Measurements from ENCODE around the gene HSF2. TPM values are rescaled to one million over a fixed set of nuclear protein-coding genes. Genes with fewer than 3 reads are reported as not detected.

HSF2 gene
- total and polyA plus RNA-seq, 2 of the 13 experiments (the other 11 are each of a cell fraction or from before 2014, with no cell fraction given): 24.8 to 26.4 TPM

DNA sequence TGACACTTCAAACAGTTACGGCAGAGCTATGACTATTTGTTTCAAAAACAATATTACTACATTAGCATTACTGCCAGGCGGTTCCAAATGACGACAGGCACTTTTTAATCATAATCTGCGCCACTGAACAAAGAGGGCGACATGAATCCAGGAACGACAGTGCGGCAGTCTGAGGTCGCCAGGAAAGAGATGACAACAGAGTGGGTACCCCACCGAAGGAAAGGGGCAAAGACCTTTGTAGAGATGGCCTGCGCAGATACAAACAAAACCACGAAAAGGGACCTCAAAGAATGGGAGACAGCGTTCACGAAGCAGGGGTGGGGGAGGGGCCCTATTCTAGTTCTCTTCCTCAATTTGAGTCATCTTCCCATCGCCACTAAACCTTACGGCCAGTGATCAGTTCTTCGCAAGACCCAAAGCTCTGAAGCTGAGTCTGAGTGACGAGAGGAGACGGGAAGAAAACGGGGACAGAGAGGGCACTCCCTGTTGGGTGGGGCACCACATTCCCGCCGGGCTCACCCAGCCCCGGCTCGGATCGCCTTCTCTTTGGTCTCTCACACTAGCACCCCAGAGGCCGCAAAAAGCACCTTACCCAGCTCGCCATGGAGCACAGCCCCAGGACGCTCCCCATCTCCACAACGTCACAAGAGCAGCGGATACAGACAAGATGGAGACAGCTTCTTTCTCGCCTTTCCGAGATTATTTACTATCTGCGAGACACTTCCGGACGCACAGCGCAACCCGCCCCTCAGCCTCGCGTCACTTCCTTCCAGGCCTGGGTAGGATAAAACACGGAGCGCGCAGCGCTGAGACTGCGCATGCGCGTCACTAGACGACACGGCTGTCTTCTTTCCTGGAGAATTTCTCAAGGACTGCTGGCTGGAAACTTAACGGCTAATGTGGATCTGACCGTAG, 71.9 kb downstream of the HSF2 start, which contains the start of gene SERINC1 (continued):
- peak; percentile 72; the same call in 1 of the 2 replicates for TF ChIP-seq ISL2 (CRISPR knock-in tag; IDR thresholded peaks at IDR 0.05)
- TF ChIP-seq, protein P1, sequence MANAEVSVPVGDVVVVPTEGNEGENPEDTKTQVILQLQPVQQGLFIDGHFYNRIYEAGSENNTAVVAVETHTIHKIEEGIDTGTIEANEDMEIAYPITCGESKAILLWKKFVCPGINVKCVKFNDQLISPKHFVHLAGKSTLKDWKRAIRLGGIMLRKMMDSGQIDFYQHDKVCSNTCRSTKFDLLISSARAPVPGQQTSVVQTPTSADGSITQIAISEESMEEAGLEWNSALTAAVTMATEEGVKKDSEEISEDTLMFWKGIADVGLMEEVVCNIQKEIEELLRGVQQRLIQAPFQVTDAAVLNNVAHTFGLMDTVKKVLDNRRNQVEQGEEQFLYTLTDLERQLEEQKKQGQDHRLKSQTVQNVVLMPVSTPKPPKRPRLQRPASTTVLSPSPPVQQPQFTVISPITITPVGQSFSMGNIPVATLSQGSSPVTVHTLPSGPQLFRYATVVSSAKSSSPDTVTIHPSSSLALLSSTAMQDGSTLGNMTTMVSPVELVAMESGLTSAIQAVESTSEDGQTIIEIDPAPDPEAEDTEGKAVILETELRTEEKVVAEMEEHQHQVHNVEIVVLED (CRISPR knock-in tag; IDR thresholded peaks at IDR 0.05; ENCODE audit: borderline replicate concordance): peak; percentile 94
- TF ChIP-seq, protein P2, sequence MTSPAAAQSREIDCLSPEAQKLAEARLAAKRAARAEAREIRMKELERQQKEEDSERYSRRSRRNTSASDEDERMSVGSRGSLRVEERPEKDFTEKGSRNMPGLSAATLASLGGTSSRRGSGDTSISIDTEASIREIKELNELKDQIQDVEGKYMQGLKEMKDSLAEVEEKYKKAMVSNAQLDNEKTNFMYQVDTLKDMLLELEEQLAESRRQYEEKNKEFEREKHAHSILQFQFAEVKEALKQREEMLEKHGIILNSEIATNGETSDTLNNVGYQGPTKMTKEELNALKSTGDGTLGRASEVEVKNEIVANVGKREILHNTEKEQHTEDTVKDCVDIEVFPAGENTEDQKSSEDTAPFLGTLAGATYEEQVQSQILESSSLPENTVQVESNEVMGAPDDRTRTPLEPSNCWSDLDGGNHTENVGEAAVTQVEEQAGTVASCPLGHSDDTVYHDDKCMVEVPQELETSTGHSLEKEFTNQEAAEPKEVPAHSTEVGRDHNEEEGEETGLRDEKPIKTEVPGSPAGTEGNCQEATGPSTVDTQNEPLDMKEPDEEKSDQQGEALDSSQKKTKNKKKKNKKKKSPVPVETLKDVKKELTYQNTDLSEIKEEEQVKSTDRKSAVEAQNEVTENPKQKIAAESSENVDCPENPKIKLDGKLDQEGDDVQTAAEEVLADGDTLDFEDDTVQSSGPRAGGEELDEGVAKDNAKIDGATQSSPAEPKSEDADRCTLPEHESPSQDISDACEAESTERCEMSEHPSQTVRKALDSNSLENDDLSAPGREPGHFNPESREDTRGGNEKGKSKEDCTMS (CRISPR knock-in tag; conservative IDR thresholded peaks at IDR 0.05): no peak
- TF ChIP-seq ZNF747 (CRISPR knock-in tag; IDR thresholded peaks at IDR 0.05; ENCODE audit: borderline replicate concordance): 0 out of 2 replicates have a peak, but pooled peaks have one; percentile 71
- TF ChIP-seq ZNF776 (CRISPR knock-in tag; IDR thresholded peaks at IDR 0.05): no peak
- TF ChIP-seq ZNF136 (CRISPR knock-in tag; IDR thresholded peaks at IDR 0.05; ENCODE audit: low read depth): 0 out of 2 replicates have a peak, but pooled peaks have one; percentile 33
- TF ChIP-seq SOX6 (IDR thresholded peaks at IDR 0.05): no peak
- TF ChIP-seq SOX6 (CRISPR knock-in tag; IDR thresholded peaks at IDR 0.05): peak; percentile 72
- TF ChIP-seq, protein P3, sequence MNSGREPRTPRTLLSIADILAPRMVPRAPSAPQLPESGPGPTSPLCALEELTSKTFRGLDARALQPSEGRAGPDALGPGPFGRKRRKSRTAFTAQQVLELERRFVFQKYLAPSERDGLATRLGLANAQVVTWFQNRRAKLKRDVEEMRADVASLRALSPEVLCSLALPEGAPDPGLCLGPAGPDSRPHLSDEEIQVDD (CRISPR knock-in tag; IDR thresholded peaks at IDR 0.05; ENCODE audit: borderline replicate concordance): no peak
- no peak for TF ChIP-seq NONO (IDR thresholded peaks at IDR 0.05)
- TF ChIP-seq NONO (CRISPR knock-in tag; conservative IDR thresholded peaks at IDR 0.05): peak; percentile 89
- TF ChIP-seq ETV6 (CRISPR knock-in tag; conservative IDR thresholded peaks at IDR 0.05): peak; percentile 86; the same call in 1 of the 2 replicates
- TF ChIP-seq CREB1 (IDR thresholded peaks at IDR 0.05): peak; percentile 93
- peak; percentile 98 for TF ChIP-seq CREB1 (CRISPR knock-in tag; IDR thresholded peaks at IDR 0.05)
- peak; percentile 81 for TF ChIP-seq ELF3 (CRISPR knock-in tag; IDR thresholded peaks at IDR 0.05)
- peak; percentile 89; the same call in 1 of the 2 replicates for TF ChIP-seq ZNF614 (CRISPR knock-in tag; IDR thresholded peaks at IDR 0.05; ENCODE audit: borderline replicate concordance)
- no peak for TF ChIP-seq ZBTB7A (CRISPR knock-in tag; IDR thresholded peaks at IDR 0.05)
- TF ChIP-seq PRPF4 (IDR thresholded peaks at IDR 0.05; ENCODE audit: low read depth, low read length, poor library complexity, severe bottlenecking): no peak
- TF ChIP-seq ASH2L (IDR thresholded peaks at IDR 0.05; ENCODE audit: insufficient read length, low read depth, low read length): peak; percentile 95
- peak; percentile 12; the same call in 1 of the 2 replicates for TF ChIP-seq KDM6A (CRISPR knock-in tag; IDR thresholded peaks at IDR 0.05; ENCODE audit: low read depth)
- TF ChIP-seq ATRX (CRISPR knock-in tag; IDR thresholded peaks at IDR 0.05; ENCODE audit: borderline replicate concordance): no peak
- TF ChIP-seq, protein P4, sequence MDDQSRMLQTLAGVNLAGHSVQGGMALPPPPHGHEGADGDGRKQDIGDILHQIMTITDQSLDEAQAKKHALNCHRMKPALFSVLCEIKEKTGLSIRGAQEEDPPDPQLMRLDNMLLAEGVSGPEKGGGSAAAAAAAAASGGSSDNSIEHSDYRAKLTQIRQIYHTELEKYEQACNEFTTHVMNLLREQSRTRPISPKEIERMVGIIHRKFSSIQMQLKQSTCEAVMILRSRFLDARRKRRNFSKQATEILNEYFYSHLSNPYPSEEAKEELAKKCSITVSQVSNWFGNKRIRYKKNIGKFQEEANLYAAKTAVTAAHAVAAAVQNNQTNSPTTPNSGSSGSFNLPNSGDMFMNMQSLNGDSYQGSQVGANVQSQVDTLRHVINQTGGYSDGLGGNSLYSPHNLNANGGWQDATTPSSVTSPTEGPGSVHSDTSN (CRISPR knock-in tag; IDR thresholded peaks at IDR 0.05; ENCODE audit: borderline replicate concordance): no peak
